Measurements from ENCODE around the gene NECTIN4. TPM values are rescaled to one million over a fixed set of nuclear protein-coding genes. Genes with fewer than 3 reads are reported as not detected.

The NECTIN4 gene
- total and polyA plus RNA-seq, 3 donors from 2014 or later: 0.63 to 1.3 (median 1.2) TPM

DNA sequence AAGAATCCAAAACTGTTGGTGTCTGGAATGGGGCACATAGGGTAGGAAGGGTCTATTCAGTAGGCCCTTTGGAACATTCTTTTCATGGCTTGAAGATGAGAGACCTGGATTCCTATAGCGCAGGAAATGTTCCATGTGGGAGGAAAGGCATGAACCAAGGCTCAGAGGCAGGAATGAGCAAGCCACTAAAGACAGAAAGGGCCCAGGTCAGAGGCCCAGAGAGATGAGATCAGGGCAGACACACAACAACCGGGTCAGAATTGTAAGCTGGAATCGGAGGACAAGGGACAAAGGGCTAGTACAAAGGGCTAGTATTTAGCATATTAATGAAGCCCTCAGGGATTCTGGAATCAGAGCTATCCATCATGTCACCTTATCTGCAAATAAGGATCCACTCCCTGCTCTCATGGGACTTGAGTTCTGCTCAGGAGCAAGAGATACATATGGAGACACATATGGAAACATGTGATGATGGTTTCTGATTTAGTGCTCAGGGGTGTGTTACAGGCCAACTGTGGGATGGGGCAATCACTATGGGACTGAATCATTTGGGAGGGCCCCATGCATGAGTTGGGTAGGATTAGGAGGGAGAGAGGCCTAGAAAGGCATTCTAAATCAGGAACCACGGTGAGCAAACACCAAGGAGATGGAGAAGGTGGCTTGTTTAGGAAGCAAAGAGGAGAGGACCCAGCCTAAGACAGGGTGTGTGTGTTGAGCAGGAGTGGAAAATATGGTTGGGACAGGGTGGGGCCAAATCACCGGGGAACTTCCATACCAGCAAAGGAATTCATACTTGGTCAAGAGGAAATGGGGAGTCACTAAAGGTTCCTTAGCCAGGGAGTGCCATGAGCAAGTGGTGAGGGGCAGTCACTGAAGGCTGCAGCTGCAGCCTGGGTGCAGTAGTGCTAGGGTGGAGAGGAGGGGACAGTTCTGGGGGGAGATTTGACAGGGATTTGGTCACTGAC lies 8.6 kb downstream of the NECTIN4 start:
- Histone ChIP-seq H3K27me3 (no peaks in the 10 kb centered on the region), H3K9me3 (no peaks in the 10 kb centered on the region), H3K27ac (no peak overlapping the region), H3K4me3 (no peak overlapping the region), H3K36me3 (ENCODE audit: low read depth, missing control alignments) (no peaks in the 10 kb centered on the region), H3K4me1 (no peaks in the 10 kb centered on the region)
- TF ChIP-seq POLR2A (IDR thresholded peaks at IDR 0.05): no peak
- TF ChIP-seq, protein P1, sequence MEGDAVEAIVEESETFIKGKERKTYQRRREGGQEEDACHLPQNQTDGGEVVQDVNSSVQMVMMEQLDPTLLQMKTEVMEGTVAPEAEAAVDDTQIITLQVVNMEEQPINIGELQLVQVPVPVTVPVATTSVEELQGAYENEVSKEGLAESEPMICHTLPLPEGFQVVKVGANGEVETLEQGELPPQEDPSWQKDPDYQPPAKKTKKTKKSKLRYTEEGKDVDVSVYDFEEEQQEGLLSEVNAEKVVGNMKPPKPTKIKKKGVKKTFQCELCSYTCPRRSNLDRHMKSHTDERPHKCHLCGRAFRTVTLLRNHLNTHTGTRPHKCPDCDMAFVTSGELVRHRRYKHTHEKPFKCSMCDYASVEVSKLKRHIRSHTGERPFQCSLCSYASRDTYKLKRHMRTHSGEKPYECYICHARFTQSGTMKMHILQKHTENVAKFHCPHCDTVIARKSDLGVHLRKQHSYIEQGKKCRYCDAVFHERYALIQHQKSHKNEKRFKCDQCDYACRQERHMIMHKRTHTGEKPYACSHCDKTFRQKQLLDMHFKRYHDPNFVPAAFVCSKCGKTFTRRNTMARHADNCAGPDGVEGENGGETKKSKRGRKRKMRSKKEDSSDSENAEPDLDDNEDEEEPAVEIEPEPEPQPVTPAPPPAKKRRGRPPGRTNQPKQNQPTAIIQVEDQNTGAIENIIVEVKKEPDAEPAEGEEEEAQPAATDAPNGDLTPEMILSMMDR (IDR thresholded peaks at IDR 0.05): no peak
- intact Hi-C loops (cut with DNase I; ENCODE audit: low total_unique reads): no loop called here
- no peak for DNase-seq
- 81% methylated on average over 5 of the region's 5 CpGs for WGBS, 2 donors

DNA sequence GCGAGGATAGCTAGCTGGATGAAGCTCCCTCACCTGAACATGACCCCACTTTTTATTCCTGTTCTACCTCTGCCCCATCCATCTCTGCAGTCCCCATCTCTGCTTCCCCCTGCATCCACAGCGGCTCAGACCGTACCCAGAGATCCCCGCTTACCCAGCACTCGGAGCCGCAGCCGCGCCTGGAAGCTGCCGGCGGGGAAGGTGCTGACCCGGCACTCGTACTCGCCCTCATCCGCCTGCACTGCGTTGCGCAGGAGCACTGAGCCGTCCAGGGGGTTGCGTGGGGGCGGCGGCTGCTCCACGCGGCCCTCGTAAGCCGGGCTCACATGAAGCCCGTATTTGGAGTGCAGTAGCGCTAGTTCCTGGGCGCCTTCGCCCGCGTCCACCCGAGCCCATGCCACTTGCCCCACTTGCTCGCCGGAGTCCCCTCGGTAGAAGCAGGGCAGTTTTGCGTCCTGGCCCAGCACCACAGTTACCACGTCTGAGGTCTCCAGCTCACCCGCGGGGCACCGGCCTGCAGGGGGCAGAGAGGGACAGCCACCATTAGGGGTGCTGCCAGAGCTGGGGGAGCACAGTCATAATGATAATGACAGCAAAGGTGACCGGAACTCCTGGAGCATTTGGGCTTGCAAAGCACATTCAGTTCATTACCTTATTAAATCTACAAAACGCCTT lies 9.8 kb downstream of the NECTIN4 start:
- intact Hi-C loops (cut with DNase I; ENCODE audit: low total_unique reads): no loop called here
- no peak overlapping the region for H3K27ac ChIP-seq
- DNase-seq: peak; percentile 18
- H3K27me3 ChIP-seq: no peaks in the 10 kb centered on the region
- H3K9me3 ChIP-seq: no peaks in the 10 kb centered on the region
- H3K36me3 ChIP-seq (ENCODE audit: low read depth, missing control alignments): no peaks in the 10 kb centered on the region
- WGBS, 2 donors: 42 to 43% methylated on average over 29 to 35 of the region's 41 CpGs
- no peaks in the 10 kb centered on the region for H3K4me1 ChIP-seq
- TF ChIP-seq POLR2A (IDR thresholded peaks at IDR 0.05): no peak
- TF ChIP-seq, protein P1 (IDR thresholded peaks at IDR 0.05): no peak
- H3K4me3 ChIP-seq: peak overlapping the region; percentile 2 to 34

- Histone ChIP-seq H3K27ac (no peak overlapping the region), H3K9me3 (no peaks in the 10 kb centered on the region), H3K4me3 (no peak overlapping the region), H3K27me3 (no peaks in the 10 kb centered on the region), H3K4me1 (no peaks in the 10 kb centered on the region), H3K36me3 (ENCODE audit: low read depth, missing control alignments) (no peaks in the 10 kb centered on the region)
- intact Hi-C loops (cut with DNase I; ENCODE audit: low total_unique reads): no loop called here
- TF ChIP-seq, protein P1 (IDR thresholded peaks at IDR 0.05): no peak
- no peak for TF ChIP-seq POLR2A (IDR thresholded peaks at IDR 0.05)
- 72 to 81% methylated on average over 6 to 9 of the region's 9 CpGs for WGBS, 2 donors
- DNase-seq: no peak
Observed at GRCh38 chr1:161077426-161077825, 11.9 kb downstream of the NECTIN4 start.

DNA sequence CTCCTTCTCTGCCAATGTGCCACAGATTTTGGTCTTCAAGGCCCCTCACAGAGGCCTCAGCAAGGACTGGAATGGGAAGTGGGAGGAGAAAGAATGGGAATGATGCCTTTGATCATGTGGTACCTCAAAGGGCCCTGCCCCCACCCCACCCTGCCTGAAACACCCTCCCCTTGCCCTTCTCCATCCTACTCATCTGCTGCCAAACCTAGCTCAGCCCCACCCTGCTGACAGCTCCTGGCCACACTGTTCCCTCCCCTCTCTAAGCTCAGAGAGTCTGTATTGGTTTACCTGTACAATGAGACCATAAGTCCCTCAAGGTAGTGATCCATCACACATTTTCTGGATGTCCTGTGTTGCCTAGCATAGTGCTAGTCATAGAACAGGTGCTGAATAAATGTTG lies 12.9 kb downstream of the NECTIN4 start:
- H3K9me3 ChIP-seq: no peaks in the 10 kb centered on the region
- intact Hi-C loops (cut with DNase I; ENCODE audit: low total_unique reads): no loop called here
- no peak overlapping the region for H3K27ac ChIP-seq
- H3K27me3 ChIP-seq: no peaks in the 10 kb centered on the region
- no peaks in the 10 kb centered on the region for H3K4me1 ChIP-seq
- DNase-seq: no peak
- H3K36me3 ChIP-seq (ENCODE audit: low read depth, missing control alignments): no peaks in the 10 kb centered on the region
- TF ChIP-seq POLR2A (IDR thresholded peaks at IDR 0.05): no peak
- TF ChIP-seq, protein P1 (IDR thresholded peaks at IDR 0.05): no peak
- no peak overlapping the region for H3K4me3 ChIP-seq
